ENCODE results near the gene MYBPHL.
A peak's percentile ranks its signal among the peaks of the same experiment; 100 is the strongest.

The MYBPHL gene

DNA sequence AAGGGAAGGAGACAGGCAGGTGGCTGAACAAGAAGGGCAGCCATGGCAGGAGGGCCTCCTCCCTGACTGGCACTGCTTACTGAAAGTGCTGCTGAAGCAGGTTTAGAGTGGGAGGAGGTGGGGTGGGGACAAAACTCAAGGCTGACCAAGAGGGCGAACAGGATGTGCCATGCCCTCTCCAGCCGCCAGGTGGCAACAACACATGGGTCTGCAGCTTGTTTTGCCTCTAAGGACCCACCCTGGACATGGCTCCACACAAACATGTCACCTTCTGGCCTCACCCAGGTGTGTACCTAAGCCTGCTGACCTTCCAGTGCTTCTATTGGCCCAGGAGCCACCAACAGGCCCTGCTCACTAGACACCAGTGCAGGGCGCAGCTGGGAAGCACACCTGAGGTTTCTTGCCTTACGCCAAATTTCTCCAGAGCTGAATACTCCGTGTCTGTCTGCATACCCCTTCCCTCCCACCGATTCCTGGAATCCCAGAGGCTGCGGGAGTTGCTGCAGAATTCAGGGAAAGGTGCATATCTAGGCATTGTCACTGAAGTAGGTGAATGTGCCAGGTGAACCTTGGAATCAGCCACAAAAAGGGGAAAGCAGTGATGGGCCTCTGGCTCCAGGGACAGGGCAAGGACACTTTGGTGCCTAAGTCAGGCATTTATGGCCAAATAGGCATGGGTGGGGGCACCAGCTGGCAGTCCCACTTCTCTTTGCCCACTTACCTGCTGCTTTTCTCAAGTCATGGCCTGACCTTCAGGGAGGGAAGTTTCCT, 29.2 kb downstream of the MYBPHL start:
- DNase-seq, result peak; percentile 67

DNA sequence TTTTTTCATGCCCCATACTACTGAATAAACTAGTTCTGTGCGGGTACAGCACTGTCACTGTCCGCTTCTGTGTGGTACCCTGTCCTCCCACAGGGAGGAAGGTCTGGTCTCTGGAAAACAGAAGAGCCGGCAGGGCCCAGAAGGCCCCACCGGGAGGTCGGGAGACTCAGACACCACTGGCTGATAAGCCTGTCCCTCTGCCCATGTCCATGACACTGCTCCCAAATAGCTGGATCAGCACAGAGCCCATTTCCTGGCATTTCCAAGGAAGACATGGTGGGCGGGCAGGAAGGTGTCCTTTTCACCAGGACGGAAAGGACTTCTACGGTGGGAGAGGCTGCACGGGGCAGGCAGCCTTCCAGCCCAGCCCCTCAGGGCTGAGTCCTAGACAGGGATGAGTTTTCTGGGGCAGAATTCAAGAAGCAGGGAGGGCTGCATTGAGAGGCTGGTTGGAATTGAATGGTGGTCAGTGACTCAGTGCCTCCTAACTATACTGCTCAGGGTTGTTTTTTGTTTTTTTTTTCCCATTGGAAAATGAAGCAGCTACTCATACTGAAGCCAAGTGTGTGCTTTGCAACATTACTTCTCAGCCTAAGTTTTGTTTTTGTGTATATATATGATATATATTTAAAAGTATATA, 31.0 kb downstream of the MYBPHL start:
- no peak for DNase-seq

DNA sequence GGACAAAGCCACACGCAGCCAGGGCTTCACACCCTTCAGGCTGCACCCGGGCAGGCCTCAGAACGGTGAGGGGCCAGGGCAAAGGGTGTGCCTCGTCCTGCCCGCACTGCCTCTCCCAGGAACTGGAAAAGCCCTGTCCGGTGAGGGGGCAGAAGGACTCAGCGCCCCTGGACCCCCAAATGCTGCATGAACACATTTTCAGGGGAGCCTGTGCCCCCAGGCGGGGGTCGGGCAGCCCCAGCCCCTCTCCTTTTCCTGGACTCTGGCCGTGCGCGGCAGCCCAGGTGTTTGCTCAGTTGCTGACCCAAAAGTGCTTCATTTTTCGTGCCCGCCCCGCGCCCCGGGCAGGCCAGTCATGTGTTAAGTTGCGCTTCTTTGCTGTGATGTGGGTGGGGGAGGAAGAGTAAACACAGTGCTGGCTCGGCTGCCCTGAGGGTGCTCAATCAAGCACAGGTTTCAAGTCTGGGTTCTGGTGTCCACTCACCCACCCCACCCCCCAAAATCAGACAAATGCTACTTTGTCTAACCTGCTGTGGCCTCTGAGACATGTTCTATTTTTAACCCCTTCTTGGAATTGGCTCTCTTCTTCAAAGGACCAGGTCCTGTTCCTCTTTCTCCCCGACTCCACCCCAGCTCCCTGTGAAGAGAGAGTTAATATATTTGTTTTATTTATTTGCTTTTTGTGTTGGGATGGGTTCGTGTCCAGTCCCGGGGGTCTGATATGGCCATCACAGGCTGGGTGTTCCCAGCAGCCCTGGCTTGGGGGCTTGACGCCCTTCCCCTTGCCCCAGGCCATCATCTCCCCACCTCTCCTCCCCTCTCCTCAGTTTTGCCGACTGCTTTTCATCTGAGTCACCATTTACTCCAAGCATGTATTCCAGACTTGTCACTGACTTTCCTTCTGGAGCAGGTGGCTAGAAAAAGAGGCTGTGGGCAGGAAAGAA, 32.0 kb downstream of the MYBPHL start:
- DNase-seq, result no peak

- DNase-seq, result no peak
Observed at GRCh38 chr1:109273570-109274288, 33.1 kb downstream of the MYBPHL start.

DNA sequence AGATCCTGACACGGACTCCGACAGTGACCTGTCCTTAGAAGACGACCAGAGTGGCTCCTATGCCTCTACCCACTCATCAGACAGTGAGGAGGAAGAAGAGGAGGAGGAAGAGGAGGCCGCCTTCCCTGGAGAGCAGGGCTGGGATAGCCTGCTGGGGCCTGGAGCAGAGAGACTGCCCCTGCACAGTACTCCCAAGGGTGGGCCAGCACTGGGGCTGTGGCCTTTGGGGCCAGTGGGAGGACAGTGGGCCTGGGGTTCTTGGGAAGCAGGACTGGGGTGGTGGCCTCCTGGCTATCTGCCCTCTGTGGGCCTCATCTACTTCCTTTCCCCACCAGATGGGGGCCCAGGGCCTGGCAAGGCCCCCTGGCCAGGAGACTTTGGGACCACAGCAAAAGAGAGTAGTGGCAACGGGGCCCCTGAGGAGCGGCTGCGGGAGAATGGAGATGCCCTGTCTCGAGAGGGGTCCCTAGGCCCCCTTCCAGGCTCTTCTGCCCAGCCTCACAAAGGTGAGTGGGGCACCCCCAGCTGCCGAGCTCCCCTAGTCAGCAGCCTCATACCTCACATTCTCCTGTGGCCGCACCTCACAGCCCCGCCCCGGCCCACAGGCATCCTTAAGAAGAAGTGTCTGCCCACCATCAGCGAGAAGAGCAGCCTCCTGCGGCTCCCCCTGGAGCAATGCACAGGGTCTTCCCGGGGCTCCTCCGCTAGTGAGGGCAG, 33.8 kb downstream of the MYBPHL start:
- DNase-seq, result no peak

GRCh38 chr1:109272021-109272799, 34.6 kb downstream of the MYBPHL start:
- no peak for DNase-seq

DNA sequence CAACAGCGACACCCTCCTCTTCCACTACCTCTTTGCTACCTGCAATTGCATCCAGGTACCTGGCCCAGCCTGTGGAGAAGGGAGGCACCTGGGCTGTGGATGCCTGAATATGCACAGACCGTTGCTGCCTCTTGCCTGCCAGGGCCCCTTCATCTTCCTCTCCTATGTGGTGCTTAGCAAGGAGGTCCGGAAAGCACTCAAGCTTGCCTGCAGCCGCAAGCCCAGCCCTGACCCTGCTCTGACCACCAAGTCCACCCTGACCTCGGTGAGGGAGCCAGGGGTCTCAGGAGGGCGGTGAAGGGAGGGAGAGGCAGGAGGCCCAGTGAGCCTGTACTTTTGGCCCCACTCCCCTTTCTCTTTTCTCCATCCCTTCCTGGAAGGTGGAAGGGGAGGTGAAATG, 35.4 kb downstream of the MYBPHL start:
- DNase-seq, result no peak

DNA sequence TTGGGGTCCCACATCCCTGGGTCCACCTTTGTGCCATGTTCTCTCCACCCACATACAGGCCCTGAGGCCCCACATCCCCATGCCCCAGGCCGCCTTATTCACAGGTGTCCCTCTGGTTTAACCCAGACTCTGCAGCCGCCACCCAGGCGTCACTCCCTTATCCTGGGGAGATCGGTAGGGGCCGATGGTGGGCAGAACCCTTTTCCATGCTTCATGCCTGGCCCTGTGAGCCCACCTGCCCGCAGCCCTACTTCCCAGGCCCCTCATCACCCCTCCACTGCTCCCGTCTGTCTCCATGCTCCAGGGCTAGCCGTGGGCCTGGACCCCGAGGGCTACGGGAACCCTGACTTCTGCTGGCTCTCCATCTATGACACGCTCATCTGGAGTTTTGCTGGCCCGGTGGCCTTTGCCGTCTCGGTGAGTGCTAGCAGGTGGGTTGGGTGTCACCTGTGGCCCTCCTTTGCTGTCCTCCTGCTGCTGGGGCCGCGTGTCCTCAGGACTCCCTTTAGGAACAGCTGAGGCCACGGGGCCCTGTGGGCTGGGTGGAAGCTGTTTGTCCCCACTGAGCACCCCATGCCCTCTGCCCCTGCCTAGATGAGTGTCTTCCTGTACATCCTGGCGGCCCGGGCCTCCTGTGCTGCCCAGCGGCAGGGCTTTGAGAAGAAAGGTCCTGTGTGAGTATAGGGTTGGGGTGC, 36.0 kb downstream of the MYBPHL start:
- no peak for DNase-seq

GRCh38 chr1:109269981-109270622, 36.7 kb downstream of the MYBPHL start:
- no peak for DNase-seq

GRCh38 chr1:109269212-109269980, 37.4 kb downstream of the MYBPHL start:
- DNase-seq, result no peak

GRCh38 chr1:109268431-109269211, 38.2 kb downstream of the MYBPHL start:
- no peak for DNase-seq

- DNase-seq, result no peak
Observed at GRCh38 chr1:109267743-109268300, 39.0 kb downstream of the MYBPHL start.

- no peak for DNase-seq
Observed at GRCh38 chr1:109266965-109267364, 39.8 kb downstream of the MYBPHL start.

GRCh38 chr1:109265741-109266330, 41.0 kb downstream of the MYBPHL start:
- no peak for DNase-seq

DNA sequence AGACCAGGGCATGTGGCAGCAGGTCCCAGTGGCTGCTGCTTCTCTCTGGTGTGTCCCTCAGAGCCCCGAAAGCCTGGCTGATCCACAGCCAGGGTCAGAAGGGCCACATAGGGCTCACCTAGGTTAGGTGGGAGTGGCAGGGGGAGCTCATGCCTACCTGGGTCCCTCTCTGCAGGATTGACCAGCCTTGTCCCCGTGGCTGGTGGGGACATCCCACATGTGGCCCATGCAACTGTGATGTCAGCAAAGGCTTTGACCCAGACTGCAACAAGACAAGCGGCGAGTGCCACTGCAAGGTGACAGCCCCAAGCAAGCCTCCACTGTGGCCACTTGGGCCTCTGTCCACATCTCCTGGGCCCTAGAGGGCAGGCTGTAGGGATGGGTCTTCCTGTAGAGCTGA, 41.8 kb downstream of the MYBPHL start:
- DNase-seq, result no peak

GRCh38 chr1:109264379-109264755, 42.4 kb downstream of the MYBPHL start:
- DNase-seq, result no peak

GRCh38 chr1:109263597-109264378, 43.0 kb downstream of the MYBPHL start:
- peak; percentile 28 for DNase-seq

Measured in NCI-H1436 (cell line).